DMS114 treated with DMSO at 0.1 percent for 48 hours (cell line): ENCODE data around the gene KLHL25.

Source experiments
- DNase-seq: peaks from one replicate; lab custom pipeline; 2025; ENCODE audit not compliant: unreplicated experiment; lab: John Stamatoyannopoulos, UW

Gene KLHL25

GRCh38 chr15:85777250-85778106 lies 17.2 kb downstream of the KLHL25 start:
- no peak for DNase-seq

GRCh38 chr15:85773970-85774369 lies 20.8 kb downstream of the KLHL25 start:
- DNase-seq: no peak

GRCh38 chr15:85773249-85773648 lies 21.5 kb downstream of the KLHL25 start:
- DNase-seq: no peak

GRCh38 chr15:85772668-85773067 lies 22.1 kb downstream of the KLHL25 start:
- DNase-seq: no peak

- DNase-seq: no peak
Measured at GRCh38 chr15:85771781-85772445, 22.8 kb downstream of the KLHL25 start.

GRCh38 chr15:85771271-85771670 lies 23.5 kb downstream of the KLHL25 start:
- DNase-seq: no peak

GRCh38 chr15:85770096-85771041 lies 24.4 kb downstream of the KLHL25 start:
- DNase-seq: no peak

- DNase-seq: no peak
Measured at GRCh38 chr15:85769182-85769900, 25.4 kb downstream of the KLHL25 start.

GRCh38 chr15:85768595-85769168 lies 26.0 kb downstream of the KLHL25 start:
- DNase-seq: no peak

- DNase-seq: no peak
Measured at GRCh38 chr15:85767785-85768529, 26.8 kb downstream of the KLHL25 start.

GRCh38 chr15:85766001-85766831 lies 28.5 kb downstream of the KLHL25 start:
- no peak for DNase-seq

GRCh38 chr15:85764649-85765277 lies 30.0 kb downstream of the KLHL25 start:
- no peak for DNase-seq

GRCh38 chr15:85763673-85764633 lies 30.8 kb downstream of the KLHL25 start:
- no peak for DNase-seq

GRCh38 chr15:85763157-85763556 lies 31.6 kb downstream of the KLHL25 start:
- DNase-seq: no peak

- DNase-seq: no peak
Measured at GRCh38 chr15:85762756-85763127, 32.0 kb downstream of the KLHL25 start.

- no peak for DNase-seq
Measured at GRCh38 chr15:85762039-85762755, 32.5 kb downstream of the KLHL25 start.

- DNase-seq: no peak
Measured at GRCh38 chr15:85761635-85762034, 33.1 kb downstream of the KLHL25 start.
